GM12865 (cell line): ENCODE measurements around the gene SUN2.

Source experiments
- DNase-seq: peaks from one replicate; pipeline ENCODE4 v3.0.0; 2010; ENCODE audit warnings: low read depth
- H3K4me3 ChIP-seq: 2 replicates; pipeline ENCODE4 v1.5.1; 2011; ENCODE audit warnings: mild to moderate bottlenecking, low read depth, low read length, control low read depth
- TF ChIP-seq, protein P1 (sequence below): IDR thresholded peaks from 2 replicates; pipeline ENCODE4 v1.5.1; 2011; ENCODE audit warnings: low read length, control low read depth, low read depth, inconsistent platforms; ENCODE audit not compliant: insufficient read depth; ENCODE audit errors: missing control alignments

Gene SUN2

DNA sequence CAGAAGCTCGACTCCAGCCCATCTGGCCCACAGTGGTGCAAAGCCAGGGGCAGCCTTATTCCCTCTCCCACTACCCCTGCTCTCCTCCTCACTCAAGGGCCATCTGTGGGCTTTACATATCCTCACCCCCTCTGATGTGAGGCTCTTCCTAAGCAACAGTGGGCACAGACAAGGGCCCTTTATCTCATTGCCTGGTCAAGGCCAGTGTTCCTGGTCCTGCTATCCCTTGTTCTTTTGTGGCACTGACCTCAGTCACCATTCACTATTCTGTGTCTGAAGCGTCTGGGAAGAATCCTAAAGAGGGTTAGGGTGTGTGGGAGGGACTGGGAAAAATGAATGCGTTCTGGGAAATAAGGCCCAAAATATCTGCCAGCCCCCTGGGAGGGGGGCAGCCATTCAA is 30.8 kb upstream of the SUN2 start:
- H3K4me3 ChIP-seq = no peak overlapping the region
- DNase-seq = no peak
- TF ChIP-seq, protein P1, sequence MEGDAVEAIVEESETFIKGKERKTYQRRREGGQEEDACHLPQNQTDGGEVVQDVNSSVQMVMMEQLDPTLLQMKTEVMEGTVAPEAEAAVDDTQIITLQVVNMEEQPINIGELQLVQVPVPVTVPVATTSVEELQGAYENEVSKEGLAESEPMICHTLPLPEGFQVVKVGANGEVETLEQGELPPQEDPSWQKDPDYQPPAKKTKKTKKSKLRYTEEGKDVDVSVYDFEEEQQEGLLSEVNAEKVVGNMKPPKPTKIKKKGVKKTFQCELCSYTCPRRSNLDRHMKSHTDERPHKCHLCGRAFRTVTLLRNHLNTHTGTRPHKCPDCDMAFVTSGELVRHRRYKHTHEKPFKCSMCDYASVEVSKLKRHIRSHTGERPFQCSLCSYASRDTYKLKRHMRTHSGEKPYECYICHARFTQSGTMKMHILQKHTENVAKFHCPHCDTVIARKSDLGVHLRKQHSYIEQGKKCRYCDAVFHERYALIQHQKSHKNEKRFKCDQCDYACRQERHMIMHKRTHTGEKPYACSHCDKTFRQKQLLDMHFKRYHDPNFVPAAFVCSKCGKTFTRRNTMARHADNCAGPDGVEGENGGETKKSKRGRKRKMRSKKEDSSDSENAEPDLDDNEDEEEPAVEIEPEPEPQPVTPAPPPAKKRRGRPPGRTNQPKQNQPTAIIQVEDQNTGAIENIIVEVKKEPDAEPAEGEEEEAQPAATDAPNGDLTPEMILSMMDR = no peak

DNA sequence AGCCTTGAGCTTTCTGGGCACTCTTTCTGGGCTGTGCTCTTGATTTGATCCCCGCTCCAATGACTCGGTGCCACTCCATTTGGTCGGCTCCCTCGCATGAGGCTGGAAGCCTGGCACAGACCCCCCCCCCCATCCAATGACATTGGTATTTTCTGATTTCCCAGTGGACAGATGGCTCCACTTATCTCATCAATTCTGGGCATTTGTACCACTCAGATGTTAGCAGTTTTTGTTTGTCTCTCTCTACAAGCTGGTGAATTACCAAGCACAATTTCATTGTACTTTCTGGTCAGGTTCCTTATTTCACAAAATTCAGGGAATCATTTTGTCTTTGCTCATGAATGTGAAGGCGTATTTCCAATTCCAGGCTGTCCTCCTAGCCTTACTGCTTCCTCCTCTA is 29.1 kb upstream of the SUN2 start:
- no peak overlapping the region for H3K4me3 ChIP-seq
- DNase-seq = no peak
- TF ChIP-seq, protein P1 = no peak

- TF ChIP-seq, protein P1 = no peak
- H3K4me3 ChIP-seq = no peak overlapping the region
- no peak for DNase-seq
Measured at GRCh38 chr22:38784035-38784434, 28.2 kb upstream of the SUN2 start.

GRCh38 chr22:38783095-38783615 is 27.4 kb upstream of the SUN2 start:
- DNase-seq = no peak
- no peak overlapping the region for H3K4me3 ChIP-seq
- TF ChIP-seq, protein P1 = no peak

DNA sequence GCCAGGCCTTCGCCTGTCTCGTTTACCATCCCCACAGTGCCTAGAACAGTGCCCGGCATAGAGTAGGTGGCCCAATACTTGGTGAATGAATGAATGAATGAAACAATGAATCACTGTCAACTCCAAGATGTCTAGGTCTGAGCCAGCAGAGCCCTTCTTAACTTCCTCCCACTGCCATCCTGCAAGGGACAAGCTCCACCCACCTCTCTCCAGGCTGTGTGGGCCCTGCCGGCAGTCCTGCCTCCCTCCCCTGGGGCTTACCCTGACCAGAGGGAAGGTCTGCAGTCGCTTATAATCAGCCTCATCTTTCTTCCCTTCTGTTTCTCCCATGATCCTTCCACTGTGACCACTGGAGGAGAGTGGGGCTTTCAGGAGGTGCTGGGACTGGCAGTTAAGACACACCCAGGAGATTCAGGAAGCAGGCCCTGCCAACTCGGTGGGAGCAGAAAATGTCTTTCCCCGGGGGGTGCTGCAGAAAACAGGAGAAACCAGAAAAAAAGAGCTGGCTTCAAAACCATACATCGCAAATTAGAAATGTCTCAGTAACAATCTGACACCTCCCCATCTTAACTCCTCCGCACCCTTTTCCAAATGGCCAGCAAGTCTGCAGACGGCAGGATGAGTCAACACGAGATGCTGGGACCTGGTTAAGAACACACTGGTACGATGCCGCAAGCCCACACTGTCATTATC is 26.8 kb upstream of the SUN2 start:
- DNase-seq = no peak
- TF ChIP-seq, protein P1 = no peak
- no peak overlapping the region for H3K4me3 ChIP-seq

DNA sequence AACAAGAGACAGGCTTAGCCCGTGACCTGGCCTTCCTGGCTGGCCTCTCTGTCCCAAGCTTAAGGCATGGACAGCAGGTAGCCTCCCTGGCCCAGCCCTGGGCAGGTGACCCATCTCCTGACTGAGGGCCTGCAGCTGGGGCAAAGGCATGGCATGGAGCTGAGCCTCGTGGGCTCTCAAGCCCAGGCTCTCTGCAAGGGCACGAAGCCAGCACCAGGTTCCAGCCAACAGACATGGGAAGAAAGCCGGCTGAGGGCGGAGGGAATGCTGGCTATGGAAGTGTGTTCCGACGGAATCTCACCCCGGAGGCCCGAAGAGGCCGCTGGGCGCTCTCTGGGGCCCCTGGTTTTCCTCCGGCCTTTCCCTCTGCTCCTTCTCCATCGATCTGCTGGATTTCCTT is 25.2 kb upstream of the SUN2 start:
- TF ChIP-seq, protein P1 = no peak
- H3K4me3 ChIP-seq = no peak overlapping the region
- DNase-seq = no peak
